Measurements from ENCODE around the gene CTBP2. TPM values are rescaled to one million over a fixed set of nuclear protein-coding genes. Genes with fewer than 3 reads are reported as not detected.

The CTBP2 gene
- total RNA-seq, 1 donor, result 74.3 TPM

GRCh38 chr10:125026036-125026931 lies 134.1 kb downstream of the CTBP2 start:
- no peak for TF ChIP-seq CTCF (IDR thresholded peaks at IDR 0.05; ENCODE audit: insufficient read depth, low read depth, low read length)
- no peak for DNase-seq (ENCODE audit: low read depth)
- H3K4me3 ChIP-seq (ENCODE audit: low read depth, low read length), result no peak overlapping the region

- TF ChIP-seq CTCF (IDR thresholded peaks at IDR 0.05; ENCODE audit: insufficient read depth, low read depth, low read length), result no peak
- peak; percentile 76 for DNase-seq (ENCODE audit: low read depth)
- no peak overlapping the region for H3K4me3 ChIP-seq (ENCODE audit: low read depth, low read length)
These were observed 135.0 kb downstream of the CTBP2 start for GRCh38 chr10:125025341-125025740.

GRCh38 chr10:125024497-125025234 lies 135.7 kb downstream of the CTBP2 start:
- no peak overlapping the region for H3K4me3 ChIP-seq (ENCODE audit: low read depth, low read length)
- TF ChIP-seq CTCF (IDR thresholded peaks at IDR 0.05; ENCODE audit: insufficient read depth, low read depth, low read length), result no peak
- DNase-seq (ENCODE audit: low read depth), result no peak

- H3K4me3 ChIP-seq (ENCODE audit: low read depth, low read length), result no peak overlapping the region
- DNase-seq (ENCODE audit: low read depth), result peak; percentile 74
- no peak for TF ChIP-seq CTCF (IDR thresholded peaks at IDR 0.05; ENCODE audit: insufficient read depth, low read depth, low read length)
These were observed 136.4 kb downstream of the CTBP2 start for GRCh38 chr10:125023862-125024496.

- no peak for TF ChIP-seq CTCF (IDR thresholded peaks at IDR 0.05; ENCODE audit: insufficient read depth, low read depth, low read length)
- no peak overlapping the region for H3K4me3 ChIP-seq (ENCODE audit: low read depth, low read length)
- DNase-seq (ENCODE audit: low read depth), result no peak
These were observed 137.1 kb downstream of the CTBP2 start for GRCh38 chr10:125023255-125023654.

- H3K4me3 ChIP-seq (ENCODE audit: low read depth, low read length), result no peak overlapping the region
- DNase-seq (ENCODE audit: low read depth), result no peak
- no peak for TF ChIP-seq CTCF (IDR thresholded peaks at IDR 0.05; ENCODE audit: insufficient read depth, low read depth, low read length)
These were observed 137.7 kb downstream of the CTBP2 start for GRCh38 chr10:125022671-125023070.
